Measurements from ENCODE around the gene HECW1. TPM values are rescaled to one million over a fixed set of nuclear protein-coding genes. Genes with fewer than 3 reads are reported as not detected.

Gene HECW1
- polyA plus RNA-seq, 10 donors, result 0.03 to 2.1 (median 0.19) TPM

DNA sequence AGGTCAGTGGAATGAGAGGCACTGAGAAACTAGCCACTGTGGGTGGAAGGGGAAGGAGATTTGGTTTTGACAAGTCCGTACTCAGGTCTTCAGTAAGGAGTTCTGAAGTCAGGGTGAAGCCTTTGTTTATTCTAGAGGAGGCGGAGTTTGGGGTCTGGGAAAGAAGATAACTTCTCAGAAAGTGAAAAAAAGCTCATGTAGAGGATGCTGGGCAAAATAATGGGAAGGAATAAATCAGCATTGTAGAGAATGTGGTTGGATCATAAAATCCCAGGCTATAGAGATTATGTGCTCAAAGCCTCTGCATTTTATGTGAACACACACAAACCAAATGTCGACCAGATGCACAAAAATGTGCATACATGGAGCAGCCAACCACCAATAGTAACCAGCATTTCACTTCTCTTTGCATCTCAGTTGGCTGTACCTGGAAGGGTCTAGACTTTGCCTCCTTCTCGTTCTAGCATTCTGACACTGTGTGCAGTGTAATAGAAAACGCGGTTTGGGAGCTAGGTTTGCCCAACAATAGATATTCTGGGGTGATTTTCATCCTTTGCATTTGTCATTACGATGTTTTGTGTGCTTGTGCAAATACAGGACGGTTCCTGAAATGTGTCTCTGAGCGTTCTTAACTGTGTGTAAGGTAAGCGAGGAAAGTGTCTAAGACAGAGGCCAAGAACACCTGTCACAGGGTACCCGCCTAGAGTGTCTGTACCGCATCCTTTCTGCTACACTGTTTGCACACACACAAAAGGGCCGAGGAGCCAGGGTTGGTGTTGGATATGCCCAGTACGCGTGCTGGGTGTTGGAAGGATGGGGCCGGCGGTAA lies 603 bp upstream of the HECW1 start:
- peak in 1 of 3 donors; percentile 39 for DNase-seq

DNA sequence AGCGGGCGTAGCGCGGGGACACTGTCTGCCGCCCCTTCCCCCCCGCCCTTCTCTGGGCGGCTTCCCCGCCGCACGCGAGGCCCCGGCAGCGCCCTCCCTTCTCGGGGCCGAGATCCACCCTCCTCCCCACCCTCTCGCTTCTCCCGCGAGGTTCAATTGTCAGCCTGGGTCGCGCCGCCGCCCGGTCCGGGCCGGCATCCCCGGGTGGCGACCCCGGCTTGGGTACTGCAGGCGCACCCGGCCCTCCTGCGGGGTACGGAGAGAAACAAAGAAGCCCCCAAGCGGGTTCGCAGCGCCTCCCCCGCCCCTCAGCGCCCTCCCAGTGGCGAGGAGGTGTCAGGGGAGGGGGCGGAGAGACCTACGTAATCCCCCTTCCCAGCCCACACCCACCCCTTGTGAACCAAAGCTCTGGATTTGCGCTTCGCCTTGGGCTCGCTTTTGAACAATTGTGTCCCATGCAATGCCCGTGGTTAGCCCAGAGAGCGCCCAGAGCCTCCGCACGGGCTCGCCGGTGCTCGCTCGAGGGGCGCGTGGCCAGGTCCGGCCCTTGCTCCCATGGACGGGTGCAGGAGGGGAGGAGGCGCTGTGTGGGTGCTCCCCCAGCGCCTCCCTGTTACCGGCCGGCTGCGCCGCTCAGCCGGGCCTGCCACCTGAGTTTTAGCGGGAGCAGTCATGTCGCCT lies 634 bp downstream of the HECW1 start:
- DNase-seq, result peak; percentile 47 to 78 (median 52)

GRCh38 chr7:43113622-43114457 lies 1.4 kb downstream of the HECW1 start:
- peak in 1 of 3 donors; percentile 23 for DNase-seq

- no peak for DNase-seq
These were observed 2.0 kb downstream of the HECW1 start for GRCh38 chr7:43114458-43114780.

- DNase-seq, result no peak
These were observed 4.0 kb downstream of the HECW1 start for GRCh38 chr7:43116451-43116850.

DNA sequence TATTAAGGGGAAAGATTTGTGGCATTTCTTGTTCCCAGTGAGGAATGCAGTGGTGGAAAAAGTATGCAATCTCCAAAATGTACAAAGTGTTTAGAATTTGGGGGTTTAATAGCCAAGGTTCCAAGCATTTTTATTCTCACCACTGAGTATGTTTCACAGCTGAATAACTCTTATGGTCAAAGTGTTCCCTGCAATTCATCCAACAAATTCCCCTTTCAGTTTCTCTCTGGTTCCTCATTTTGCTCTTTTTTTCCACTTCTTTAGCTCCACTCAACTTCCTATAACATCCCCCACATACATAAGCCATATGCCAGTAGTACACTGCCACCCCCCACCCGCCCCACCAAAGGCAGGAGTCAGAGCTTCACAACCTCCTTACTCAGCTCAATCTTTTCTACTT lies 4.6 kb downstream of the HECW1 start:
- peak in 1 of 3 donors; percentile 68 for DNase-seq

GRCh38 chr7:43117861-43118260 lies 5.4 kb downstream of the HECW1 start:
- DNase-seq, result no peak

DNA sequence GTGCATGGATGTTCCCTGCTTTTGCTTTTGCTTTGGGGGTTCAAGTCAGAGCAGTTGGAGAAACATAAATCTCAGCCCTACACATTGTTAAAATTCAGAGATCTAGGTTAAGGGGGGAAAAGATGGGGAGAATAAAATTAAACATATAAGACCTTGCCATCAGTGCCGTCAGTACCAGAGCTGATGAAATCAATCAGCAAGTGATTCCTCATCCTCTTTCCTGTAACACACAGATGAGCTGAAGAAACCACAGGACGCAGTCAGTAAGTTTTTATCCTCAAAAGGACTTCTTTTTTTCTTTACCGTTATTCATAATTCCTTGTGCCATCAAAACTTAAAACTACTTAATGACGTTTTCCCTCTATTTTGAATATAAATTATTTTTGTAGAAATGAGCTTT lies 5.9 kb downstream of the HECW1 start:
- DNase-seq, result no peak

DNA sequence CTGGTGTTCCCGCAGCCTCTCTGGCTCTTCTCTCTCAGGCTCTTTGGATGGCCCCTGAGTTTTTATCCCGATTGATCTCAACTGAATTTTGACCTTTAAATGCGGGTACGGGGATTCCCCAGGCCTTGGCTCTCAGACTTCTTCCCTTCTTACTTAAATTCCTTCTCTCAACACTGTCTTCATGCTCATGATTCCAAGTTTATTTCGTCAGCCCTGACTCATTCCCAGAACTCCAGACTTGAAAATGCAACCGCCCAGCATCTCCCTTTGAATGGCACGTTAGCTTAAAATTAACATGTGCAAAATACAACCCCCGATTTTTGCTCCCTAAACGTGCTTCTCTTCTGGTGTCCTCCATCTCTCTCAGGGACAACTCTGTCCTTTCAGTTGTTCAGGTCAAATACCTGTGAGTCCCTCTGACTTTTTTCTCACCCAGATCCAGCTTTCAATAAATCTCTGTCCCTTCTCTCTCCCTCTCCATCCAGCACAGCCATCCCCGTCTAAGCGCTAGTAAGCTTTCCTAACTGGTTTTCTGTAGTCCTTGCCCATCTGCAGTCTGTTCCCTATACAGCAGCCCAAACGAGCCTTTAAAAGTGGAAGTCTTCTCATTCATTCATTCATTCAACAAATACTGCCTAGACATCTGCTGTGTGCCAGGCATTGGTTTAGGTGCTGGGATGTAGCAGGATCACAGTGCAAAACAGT lies 7.1 kb downstream of the HECW1 start:
- DNase-seq, result peak in 1 of 3 donors; percentile 83

DNA sequence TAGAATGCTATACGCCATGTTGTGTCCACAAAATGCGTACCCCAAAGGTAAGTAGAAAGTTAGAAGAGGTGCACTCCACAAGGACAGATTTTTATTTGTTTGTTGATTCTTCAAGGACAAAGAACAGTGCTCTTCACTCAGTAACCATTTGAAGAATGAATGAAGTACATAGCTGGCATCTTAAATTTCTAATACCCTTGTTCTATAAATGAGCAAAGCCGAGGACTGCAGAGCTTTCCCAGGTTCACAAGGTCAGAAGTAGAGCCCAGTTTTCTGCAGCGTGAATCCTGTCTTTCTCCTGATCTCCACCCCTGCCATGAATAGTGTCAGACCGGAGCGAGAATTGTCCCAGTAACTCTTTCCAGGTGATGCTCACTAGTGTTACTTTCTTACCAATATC lies 9.5 kb downstream of the HECW1 start:
- DNase-seq, result no peak

DNA sequence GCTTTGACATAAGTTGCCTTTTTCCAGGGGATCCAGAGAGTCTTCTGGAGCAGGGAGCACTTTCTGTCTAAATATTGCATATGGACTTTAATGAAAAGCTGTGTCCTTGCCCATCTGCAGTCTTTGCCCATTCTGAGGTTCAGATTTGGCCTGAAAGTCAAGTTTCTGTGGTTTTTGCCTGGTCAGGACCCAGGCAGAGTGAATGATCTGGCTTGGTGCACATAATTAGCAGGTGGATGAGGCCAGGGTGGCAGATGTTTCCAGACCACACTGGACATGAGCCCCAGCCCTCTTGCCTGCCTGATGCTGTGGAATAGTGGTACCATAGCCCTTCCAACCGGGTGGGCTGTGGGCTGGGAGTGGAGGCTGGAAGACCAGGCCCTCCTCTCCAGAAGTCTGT lies 11.0 kb downstream of the HECW1 start:
- DNase-seq, result no peak

DNA sequence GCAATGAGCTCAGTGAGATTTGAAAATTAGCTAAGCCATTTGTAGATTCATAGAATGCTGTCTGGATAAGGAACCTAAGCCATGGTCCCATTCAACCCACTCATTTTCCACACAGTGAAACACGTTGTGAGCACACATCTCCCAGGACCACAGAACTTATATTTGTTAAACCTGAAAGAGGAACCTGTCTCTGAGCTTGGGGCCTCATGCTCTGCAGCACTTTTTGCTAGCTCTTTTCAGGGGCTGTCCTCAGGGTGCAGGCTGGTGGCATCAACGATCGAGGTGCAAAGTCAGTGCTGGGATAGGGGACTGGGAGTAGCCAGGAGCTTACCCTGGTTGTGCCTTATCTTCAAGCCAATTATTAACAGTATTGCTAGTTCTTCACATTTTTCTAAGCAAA lies 11.9 kb downstream of the HECW1 start:
- DNase-seq, result no peak

GRCh38 chr7:43130347-43130746 lies 17.9 kb downstream of the HECW1 start:
- no peak for DNase-seq

DNA sequence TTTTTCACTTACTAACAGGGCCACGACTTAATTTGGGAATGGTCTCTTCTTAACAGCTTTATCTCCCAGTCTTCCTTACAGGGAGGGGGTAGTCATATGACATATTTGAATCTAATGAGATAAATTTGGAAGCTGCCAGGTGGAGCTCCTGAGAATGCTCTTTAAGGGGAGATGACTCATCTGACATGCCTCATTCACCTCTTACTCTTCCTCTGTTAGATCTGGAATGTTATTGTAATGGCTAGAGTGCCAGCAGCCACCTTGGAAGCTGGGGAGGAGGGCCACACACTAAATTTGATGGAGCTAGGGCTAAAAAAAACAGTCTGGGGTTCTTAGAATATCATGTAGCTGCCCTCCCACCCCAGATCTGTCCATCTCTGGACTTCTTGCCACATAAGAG lies 22.7 kb downstream of the HECW1 start:
- DNase-seq, result no peak

- DNase-seq, result no peak
These were observed 23.6 kb downstream of the HECW1 start for GRCh38 chr7:43136064-43136463.

- DNase-seq, result peak in 2 of 3 donors; percentile 20 to 80
These were observed 24.8 kb downstream of the HECW1 start for GRCh38 chr7:43137121-43137744.

DNA sequence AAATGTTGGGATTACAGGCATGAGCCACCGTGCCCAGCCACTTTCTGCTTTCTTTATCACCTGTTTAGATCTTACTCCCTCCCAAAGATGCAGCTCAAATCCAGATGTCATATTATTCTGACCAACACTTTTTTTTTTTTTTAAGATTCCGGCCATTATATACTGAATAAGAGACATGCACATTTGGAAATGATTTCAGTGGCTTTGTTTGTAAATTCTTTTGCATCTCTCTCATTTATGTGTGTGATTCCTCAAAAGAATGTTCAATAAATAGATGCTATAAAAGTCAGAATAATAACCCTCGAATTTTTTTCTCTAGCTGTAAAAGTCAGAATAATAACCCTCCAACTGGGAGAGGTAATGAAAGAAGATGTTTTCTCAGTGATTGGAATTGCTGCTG lies 25.4 kb downstream of the HECW1 start:
- no peak for DNase-seq

- no peak for DNase-seq
These were observed 26.3 kb downstream of the HECW1 start for GRCh38 chr7:43138710-43139109.

GRCh38 chr7:43139137-43139536 lies 26.7 kb downstream of the HECW1 start:
- peak in 1 of 3 donors; percentile 90 for DNase-seq

GRCh38 chr7:43140186-43140585 lies 27.7 kb downstream of the HECW1 start:
- DNase-seq, result no peak

GRCh38 chr7:43141091-43141490 lies 28.6 kb downstream of the HECW1 start:
- DNase-seq, result no peak

All from muscle of back (tissue), 11 donors.